Activated CD4-positive, alpha-beta T cell treated with anti-CD3 and anti-CD28 coated beads for 4 hours (primary cell): ENCODE results near the gene DNASE1L2.
"Not testable (repeated sequence)": the region's sequence is repeated elsewhere in the genome, so short reads cannot be mapped to it uniquely, and the experiment has no call there.

Source experiments
- DNase-seq, 2 donors: peaks; one replicate each; pipeline ENCODE4 v3.0.0-alpha.2; 2020

Gene DNASE1L2

GRCh38 chr16:2236337-2237101 lies at the start of gene DNASE1L2:
Gene DNASE1L2 (plus strand): TSS chr16:2236444. CDS start chr16:2236817, 373 bp downstream.
- DNase-seq = no peak

GRCh38 chr16:2186505-2186904 lies 49.7 kb upstream of the DNASE1L2 start:
- no peak for DNase-seq

- DNase-seq = no peak
Measured at GRCh38 chr16:2187212-2187611, 49.0 kb upstream of the DNASE1L2 start.

- no peak for DNase-seq
Measured at GRCh38 chr16:2188395-2188794, 47.8 kb upstream of the DNASE1L2 start.

- DNase-seq = no peak
Measured at GRCh38 chr16:2189252-2189893, 46.9 kb upstream of the DNASE1L2 start.

GRCh38 chr16:2190002-2190658 lies 46.1 kb upstream of the DNASE1L2 start:
- no peak for DNase-seq

GRCh38 chr16:2190659-2191445 lies 45.4 kb upstream of the DNASE1L2 start:
- DNase-seq = no peak

GRCh38 chr16:2191446-2191706 lies 44.9 kb upstream of the DNASE1L2 start:
- DNase-seq = no peak

GRCh38 chr16:2194166-2194834 lies 41.9 kb upstream of the DNASE1L2 start:
- DNase-seq = no peak

GRCh38 chr16:2194852-2195321 lies 41.4 kb upstream of the DNASE1L2 start:
- peak; percentile 45 to 56 for DNase-seq

- no peak for DNase-seq
Measured at GRCh38 chr16:2195322-2196161, 40.7 kb upstream of the DNASE1L2 start.

- no peak for DNase-seq
Measured at GRCh38 chr16:2196162-2196980, 39.9 kb upstream of the DNASE1L2 start, which contains the start of gene CASKIN1. Gene CASKIN1 (minus strand): TSS chr16:2196605. CDS start chr16:2196432, 173 bp downstream.

- DNase-seq = no peak
Measured at GRCh38 chr16:2196981-2197511, 39.2 kb upstream of the DNASE1L2 start.

GRCh38 chr16:2197765-2198164 lies 38.5 kb upstream of the DNASE1L2 start:
- no peak for DNase-seq

GRCh38 chr16:2198283-2198682 lies 38.0 kb upstream of the DNASE1L2 start:
- DNase-seq = no peak

GRCh38 chr16:2199095-2199494 lies 37.1 kb upstream of the DNASE1L2 start:
- no peak for DNase-seq

GRCh38 chr16:2199621-2200139 lies 36.6 kb upstream of the DNASE1L2 start:
- DNase-seq = no peak

GRCh38 chr16:2200313-2200712 lies 35.9 kb upstream of the DNASE1L2 start:
- no peak for DNase-seq

- DNase-seq = not testable (repeated sequence)
Measured at GRCh38 chr16:2203119-2203688, 33.0 kb upstream of the DNASE1L2 start.
